ENCODE measurements around the gene ZSCAN5A.

Gene ZSCAN5A

DNA sequence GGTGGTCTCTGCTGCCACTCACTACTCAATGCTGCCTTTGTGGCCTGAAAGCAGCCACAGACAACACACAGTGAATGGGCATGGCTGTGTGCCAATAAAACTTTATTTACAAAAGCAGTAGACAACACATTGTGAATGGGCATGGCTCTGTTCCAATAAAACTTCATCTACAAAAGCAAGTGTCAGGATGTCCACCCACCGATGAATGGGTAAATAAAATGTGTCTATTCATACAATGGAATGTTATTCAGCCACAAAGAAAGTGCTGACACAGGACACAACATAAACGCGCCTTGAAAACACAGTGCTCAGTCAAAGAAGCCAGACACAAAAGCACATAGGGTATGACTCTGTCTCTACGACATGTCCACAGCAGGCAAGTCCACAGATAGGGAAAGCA lies 20.1 kb downstream of the ZSCAN5A start:
- DNase-seq (ENCODE audit: low read depth) = no peak
- H3K4me3 ChIP-seq (ENCODE audit: low read length) = no peak overlapping the region
- TF ChIP-seq, protein P1, sequence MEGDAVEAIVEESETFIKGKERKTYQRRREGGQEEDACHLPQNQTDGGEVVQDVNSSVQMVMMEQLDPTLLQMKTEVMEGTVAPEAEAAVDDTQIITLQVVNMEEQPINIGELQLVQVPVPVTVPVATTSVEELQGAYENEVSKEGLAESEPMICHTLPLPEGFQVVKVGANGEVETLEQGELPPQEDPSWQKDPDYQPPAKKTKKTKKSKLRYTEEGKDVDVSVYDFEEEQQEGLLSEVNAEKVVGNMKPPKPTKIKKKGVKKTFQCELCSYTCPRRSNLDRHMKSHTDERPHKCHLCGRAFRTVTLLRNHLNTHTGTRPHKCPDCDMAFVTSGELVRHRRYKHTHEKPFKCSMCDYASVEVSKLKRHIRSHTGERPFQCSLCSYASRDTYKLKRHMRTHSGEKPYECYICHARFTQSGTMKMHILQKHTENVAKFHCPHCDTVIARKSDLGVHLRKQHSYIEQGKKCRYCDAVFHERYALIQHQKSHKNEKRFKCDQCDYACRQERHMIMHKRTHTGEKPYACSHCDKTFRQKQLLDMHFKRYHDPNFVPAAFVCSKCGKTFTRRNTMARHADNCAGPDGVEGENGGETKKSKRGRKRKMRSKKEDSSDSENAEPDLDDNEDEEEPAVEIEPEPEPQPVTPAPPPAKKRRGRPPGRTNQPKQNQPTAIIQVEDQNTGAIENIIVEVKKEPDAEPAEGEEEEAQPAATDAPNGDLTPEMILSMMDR (conservative IDR thresholded peaks at IDR 0.05; ENCODE audit: low read depth, low read length) = no peak

DNA sequence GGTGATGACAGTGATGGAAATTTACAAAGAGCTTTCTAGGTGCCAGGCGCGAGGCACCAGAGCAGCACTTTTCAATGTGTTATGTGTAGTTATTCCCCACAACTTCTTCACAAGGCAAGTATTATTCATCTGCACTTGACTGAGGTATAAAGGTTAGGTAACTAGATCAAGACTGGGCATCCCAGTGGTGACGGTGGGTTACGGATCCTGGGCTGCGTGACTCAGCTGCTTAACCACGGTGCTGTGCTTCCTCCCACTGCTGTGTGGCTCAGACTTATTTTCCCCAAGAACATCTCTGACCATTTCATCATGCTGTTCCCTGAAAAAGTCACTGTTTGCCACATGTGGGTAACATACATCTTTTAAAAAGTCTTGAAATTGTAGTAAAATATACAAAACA lies 22.8 kb downstream of the ZSCAN5A start:
- H3K4me3 ChIP-seq (ENCODE audit: low read length) = no peak overlapping the region
- no peak for DNase-seq (ENCODE audit: low read depth)

DNA sequence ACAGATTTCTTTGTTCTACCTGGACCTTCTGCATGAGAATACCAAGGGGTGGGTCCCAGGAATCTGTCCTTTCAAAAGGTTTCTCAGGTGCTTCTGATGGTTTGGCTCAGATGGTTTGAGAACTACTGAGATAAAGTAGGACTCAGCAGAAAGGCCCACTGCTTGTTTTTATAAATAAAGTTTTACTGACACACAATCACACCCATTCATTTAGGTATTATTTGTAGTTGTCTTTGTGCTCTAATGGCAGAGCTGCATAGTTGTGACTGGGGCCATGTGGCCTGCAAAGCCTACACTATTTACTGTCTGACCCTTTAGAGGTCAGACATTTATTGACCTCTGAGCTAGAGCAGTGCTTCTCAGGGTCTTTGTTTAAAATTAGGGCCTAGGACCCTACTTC lies 24.5 kb downstream of the ZSCAN5A start:
- DNase-seq (ENCODE audit: low read depth) = no peak
- TF ChIP-seq, protein P1 (conservative IDR thresholded peaks at IDR 0.05; ENCODE audit: low read depth, low read length) = no peak
- H3K4me3 ChIP-seq (ENCODE audit: low read length) = no peak overlapping the region

More for the DNA sequence above, 22.8 kb downstream of the ZSCAN5A start:
- TF ChIP-seq, protein P1 (conservative IDR thresholded peaks at IDR 0.05; ENCODE audit: low read depth, low read length) = no peak

DNA sequence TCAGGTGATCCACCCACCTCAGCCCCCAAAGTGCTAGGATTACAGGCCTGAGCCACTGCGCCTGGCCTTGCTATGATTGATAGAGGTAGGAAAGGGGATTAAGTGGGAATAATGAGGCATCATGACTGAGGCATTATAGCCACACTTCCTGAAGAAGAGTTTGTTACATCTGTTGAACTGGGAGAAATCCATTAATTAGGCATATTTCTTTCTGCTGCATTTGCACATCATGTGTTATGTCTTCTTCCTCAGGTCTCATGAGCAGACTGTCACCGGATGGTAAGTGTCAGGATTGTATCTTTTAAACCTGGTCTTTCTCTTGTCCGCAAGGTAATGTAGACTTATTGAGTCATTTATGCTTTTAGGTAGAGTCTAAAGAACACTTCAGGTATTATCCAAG lies 29.9 kb downstream of the ZSCAN5A start:
- TF ChIP-seq, protein P1 (conservative IDR thresholded peaks at IDR 0.05; ENCODE audit: low read depth, low read length) = no peak
- no peak overlapping the region for H3K4me3 ChIP-seq (ENCODE audit: low read length)
- DNase-seq (ENCODE audit: low read depth) = no peak

DNA sequence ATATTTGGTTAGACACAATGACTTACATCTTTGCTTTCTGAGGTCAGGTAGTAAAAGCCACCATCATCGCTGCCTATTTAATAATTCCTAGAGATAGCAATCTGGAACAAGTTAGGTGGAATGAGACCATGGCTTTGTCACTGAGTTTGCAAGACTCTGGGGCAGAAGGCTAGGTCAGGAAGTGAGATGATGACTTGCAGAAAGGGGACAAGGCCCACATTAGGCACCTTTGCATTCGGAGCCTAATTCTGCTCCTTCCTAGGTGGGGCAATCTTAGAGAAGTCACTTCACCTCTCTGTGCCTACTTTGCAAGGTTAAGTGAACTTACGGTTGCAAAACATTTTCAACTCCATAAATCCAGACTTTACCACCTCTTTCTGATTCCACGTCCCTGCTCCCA lies 31.8 kb downstream of the ZSCAN5A start:
- H3K4me3 ChIP-seq (ENCODE audit: low read length) = no peak overlapping the region
- no peak for DNase-seq (ENCODE audit: low read depth)
- TF ChIP-seq, protein P1 (conservative IDR thresholded peaks at IDR 0.05; ENCODE audit: low read depth, low read length) = no peak

DNA sequence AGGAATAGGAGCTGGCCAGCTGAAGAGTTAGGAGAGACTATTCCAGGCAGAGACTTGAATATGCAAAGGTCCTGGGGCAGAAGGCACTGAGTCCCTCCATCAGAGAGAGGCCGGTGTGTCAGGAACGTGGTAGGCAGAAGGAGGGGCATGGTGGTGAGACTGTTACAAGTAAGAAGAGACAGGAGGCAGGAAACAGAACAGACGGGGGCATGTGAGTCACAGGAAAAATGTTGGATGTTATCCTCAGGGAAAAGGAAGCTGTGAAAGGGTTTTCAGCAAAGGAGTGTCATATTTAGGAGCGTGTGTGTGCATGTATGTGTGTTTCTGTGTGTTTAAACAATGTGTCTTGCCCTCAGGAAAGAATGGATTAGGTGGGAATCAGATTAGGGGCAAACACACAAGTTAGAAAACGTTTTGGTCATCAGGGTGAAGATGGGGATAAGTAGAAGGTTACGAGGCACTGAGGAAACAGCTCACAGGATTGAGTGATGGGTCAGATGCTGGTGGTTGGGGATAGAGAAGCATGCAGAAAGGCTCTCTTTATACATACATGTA lies 41.0 kb downstream of the ZSCAN5A start:
- TF ChIP-seq, protein P1 (conservative IDR thresholded peaks at IDR 0.05; ENCODE audit: low read depth, low read length) = no peak
- no peak for DNase-seq (ENCODE audit: low read depth)
- no peak overlapping the region for H3K4me3 ChIP-seq (ENCODE audit: low read length)

DNA sequence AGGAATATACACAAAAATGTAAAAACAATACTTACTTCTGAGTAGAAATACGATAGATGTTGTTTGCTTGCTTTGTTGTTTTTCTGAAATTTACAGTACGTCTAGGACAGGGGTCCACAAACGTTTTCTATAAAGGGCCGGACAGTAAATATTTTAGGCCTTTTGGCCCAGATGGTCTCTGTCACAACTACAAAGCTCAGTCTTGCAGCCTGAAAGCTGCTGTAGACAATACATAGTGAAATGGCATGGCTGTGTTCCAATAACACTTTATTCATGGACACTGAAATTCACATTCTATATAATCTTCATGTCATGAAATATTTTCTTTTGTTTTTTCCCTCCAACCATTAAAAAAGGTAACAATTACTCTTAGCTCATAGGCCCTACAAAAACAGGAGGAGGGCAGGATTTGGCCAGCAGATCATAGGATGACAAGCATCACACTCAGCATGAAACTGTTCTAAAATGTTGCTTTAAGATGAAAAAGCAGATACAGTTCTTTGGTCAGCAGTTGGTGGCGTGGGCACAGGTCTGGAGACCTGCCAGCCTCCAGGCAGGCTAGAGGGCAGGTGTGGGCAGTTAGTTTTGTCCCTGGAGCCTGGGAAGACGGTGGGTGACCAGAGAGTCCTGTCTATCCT lies 42.4 kb downstream of the ZSCAN5A start, which contains the start of gene EDDM13:
Gene EDDM13 (plus strand): TSS at position 588 of the 638 bp plus-strand sequence. CDS start 87 bp downstream, outside the sequence.
- H3K4me3 ChIP-seq (ENCODE audit: low read length) = no peak within 1 kb of the TSS
- no peak for DNase-seq (ENCODE audit: low read depth)
- TF ChIP-seq, protein P1 (conservative IDR thresholded peaks at IDR 0.05; ENCODE audit: low read depth, low read length) = no peak

Measured in retinal pigment epithelial cell (primary cell).